Vagina (tissue), 2 donors: ENCODE results near the gene SZT2. TPM values are rescaled to one million over a fixed set of nuclear protein-coding genes. Genes with fewer than 3 reads are reported as not detected.

Source experiments
- DNase-seq, 2 donors: peaks; one replicate each; pipeline ENCODE4 v3.0.0-alpha.2; 2017; ENCODE audit errors: extremely low spot score in 2 of 2
- H3K27ac ChIP-seq: fragments of 200-600 bp; sonication (generic); one replicate; pipeline ENCODE4 v1.5.1; 2019
- H3K27me3 ChIP-seq: fragments of 200-600 bp; sonication (generic); one replicate; pipeline ENCODE4 v1.5.1; 2019
- H3K36me3 ChIP-seq, 2 donors: fragments of 200-600 bp; sonication (generic); one replicate each; pipeline ENCODE4 v1.5.1; 2017 to 2019
- H3K4me1 ChIP-seq: fragments of 200-600 bp; sonication (generic); one replicate; pipeline ENCODE4 v1.5.1; 2019
- H3K4me3 ChIP-seq, 2 donors: fragments of 200-600 bp; sonication (generic); 1 replicate in 1 of 2; 2 replicates in 1 of 2; pipeline ENCODE4 v1.5.1; 2016 to 2019
- H3K9me3 ChIP-seq: fragments of 200-600 bp; sonication (generic); one replicate; pipeline ENCODE4 v1.5.1; 2019
- CTCF ChIP-seq, 3 experiments: fragments of 450-650 bp in 2 of 3; fragments of 200-600 bp in 1 of 3; sonication (generic) in 1 of 3; IDR thresholded peaks; one replicate each; pipeline ENCODE4 v1.5.1; 2017 to 2019; ENCODE audit warnings: antibody characterized with exemption in 3 of 3, mild to moderate bottlenecking in 2 of 3, moderate library complexity in 2 of 3
- POLR2A ChIP-seq, 2 donors: fragments of 450-650 bp; IDR thresholded peaks; one replicate each; pipeline ENCODE4 v1.6.1; 2017; ENCODE audit warnings: antibody characterized with exemption in 2 of 2, mild to moderate bottlenecking in 2 of 2, moderate library complexity in 2 of 2
- POLR2AphosphoS5 ChIP-seq, 2 donors: sonication (generic); formaldehyde crosslinking; IDR thresholded peaks; one replicate each; pipeline ENCODE4 v1.9.0; 2017; ENCODE audit warnings: antibody characterized with exemption in 2 of 2, mild to moderate bottlenecking in 2 of 2, low read depth in 1 of 2; ENCODE audit not compliant: insufficient read depth in 1 of 2
- intact Hi-C: fragments of 100-400 bp; cut with DNase I; formaldehyde crosslinking; loops from one replicate; pipeline ENCODE4 v1.15.1; 2023
- total RNA-seq: library from RNA; depleted of rRNA; stranded (reverse); fragments of >200 nt; gene quantifications from one replicate; pipeline ENCODE4 v1.2.3, GENCODE V29; 2016

The SZT2 gene
- total RNA-seq, 1 donor from 2014 or later: 42.5 TPM

- no peak for DNase-seq
Measured at GRCh38 chr1:43437031-43437973, 47.6 kb downstream of the SZT2 start.

GRCh38 chr1:43438006-43438405 lies 48.3 kb downstream of the SZT2 start:
- no peaks in the 10 kb centered on the region for H3K27me3 ChIP-seq
- peaks cover 8% of the 10 kb centered on the region for H3K4me1 ChIP-seq
- peaks cover 0 to 57% of the 10 kb centered on the region in 2 donors for H3K36me3 ChIP-seq
- no peak for TF ChIP-seq POLR2AphosphoS5 (IDR thresholded peaks at IDR 0.05; ENCODE audit: insufficient read depth in 1 of 2, low read depth in 1 of 2)
- no peak for TF ChIP-seq POLR2A (IDR thresholded peaks at IDR 0.05)
- no peak for TF ChIP-seq CTCF (IDR thresholded peaks at IDR 0.05)
- H3K9me3 ChIP-seq: no peaks in the 10 kb centered on the region
- no peak overlapping the region for H3K4me3 ChIP-seq
- intact Hi-C loops: no loop called here
- DNase-seq: no peak
- no peak overlapping the region for H3K27ac ChIP-seq

More at GRCh38 chr1:43437031-43437973, 47.6 kb downstream of the SZT2 start:
- Histone ChIP-seq H3K4me1 (peaks cover 8% of the 10 kb centered on the region), H3K27ac (no peak overlapping the region), H3K9me3 (no peaks in the 10 kb centered on the region), H3K36me3 (peaks cover 0 to 58% of the 10 kb centered on the region in 2 donors), H3K27me3 (no peaks in the 10 kb centered on the region), H3K4me3 (no peak overlapping the region)
- TF ChIP-seq CTCF (IDR thresholded peaks at IDR 0.05) (no peak), POLR2AphosphoS5 (IDR thresholded peaks at IDR 0.05; ENCODE audit: insufficient read depth in 1 of 2, low read depth in 1 of 2) (no peak), POLR2A (IDR thresholded peaks at IDR 0.05) (no peak)
- intact Hi-C loops: no loop called here

DNA sequence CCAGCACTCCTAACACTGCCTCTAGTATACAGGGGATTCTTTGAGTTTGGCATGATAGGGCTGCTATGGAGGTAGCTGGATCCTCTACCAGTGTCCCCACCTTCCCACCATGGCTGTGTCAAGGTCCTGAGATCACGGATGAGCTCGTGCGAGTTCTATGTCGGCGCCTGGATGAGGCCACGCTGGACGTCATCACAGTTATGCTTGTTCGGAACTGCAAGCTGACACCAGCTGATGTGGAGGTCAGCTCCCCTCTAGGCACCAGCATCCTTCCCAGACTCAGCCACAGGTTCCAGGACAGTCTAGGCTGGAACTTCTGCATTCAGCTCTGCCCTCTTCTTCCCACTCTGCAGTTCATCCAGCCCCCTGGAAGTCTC lies 48.9 kb downstream of the SZT2 start:
- Histone ChIP-seq H3K4me3 (no peak overlapping the region), H3K36me3 (peaks cover 3 to 57% of the 10 kb centered on the region in 2 donors), H3K4me1 (peaks cover 8% of the 10 kb centered on the region), H3K27ac (no peak overlapping the region), H3K9me3 (no peaks in the 10 kb centered on the region), H3K27me3 (no peaks in the 10 kb centered on the region)
- TF ChIP-seq CTCF (IDR thresholded peaks at IDR 0.05): no peak
- no peak for TF ChIP-seq POLR2A (IDR thresholded peaks at IDR 0.05)
- no peak for TF ChIP-seq POLR2AphosphoS5 (IDR thresholded peaks at IDR 0.05; ENCODE audit: insufficient read depth in 1 of 2, low read depth in 1 of 2)
- intact Hi-C loops: no loop called here
- DNase-seq: no peak

GRCh38 chr1:43438953-43439581 lies 49.4 kb downstream of the SZT2 start:
- TF ChIP-seq POLR2A (IDR thresholded peaks at IDR 0.05) (no peak), POLR2AphosphoS5 (IDR thresholded peaks at IDR 0.05; ENCODE audit: insufficient read depth in 1 of 2, low read depth in 1 of 2) (no peak), CTCF (IDR thresholded peaks at IDR 0.05) (no peak)
- Histone ChIP-seq H3K27ac (no peak overlapping the region), H3K9me3 (no peaks in the 10 kb centered on the region), H3K27me3 (no peaks in the 10 kb centered on the region), H3K4me1 (peaks cover 8% of the 10 kb centered on the region), H3K4me3 (no peak overlapping the region), H3K36me3 (peaks cover 4 to 57% of the 10 kb centered on the region in 2 donors)
- intact Hi-C loops: no loop called here
- DNase-seq: no peak
